ENCODE data around the gene MIA3. TPM values are rescaled to one million over a fixed set of nuclear protein-coding genes. Genes with fewer than 3 reads are reported as not detected.

MIA3 gene
- total RNA-seq, 1 experiment from 2014 or later = 14.8 TPM

- peak; percentile 19 for DNase-seq (ENCODE audit: low spot score)
- in situ Hi-C loops (cut with HindIII; ENCODE audit: low sequenced_read_pairs) = no loop called here
These were observed 1.4 kb upstream of the MIA3 start for GRCh38 chr1:222616525-222616924.

- in situ Hi-C loops (cut with HindIII; ENCODE audit: low sequenced_read_pairs) = no loop called here
- DNase-seq (ENCODE audit: low spot score) = peak; percentile 99
These were observed 438 bp upstream of the MIA3 start for GRCh38 chr1:222617367-222617951.

- in situ Hi-C loops (cut with HindIII; ENCODE audit: low sequenced_read_pairs) = no loop called here
- DNase-seq (ENCODE audit: low spot score) = peak; percentile 64
These were observed 1.1 kb downstream of the MIA3 start for GRCh38 chr1:222618880-222619596.

- in situ Hi-C loops (cut with HindIII; ENCODE audit: low sequenced_read_pairs) = no loop called here
- DNase-seq (ENCODE audit: low spot score) = no peak
These were observed 2.7 kb downstream of the MIA3 start for GRCh38 chr1:222620566-222620965.

- in situ Hi-C loops (cut with HindIII; ENCODE audit: low sequenced_read_pairs) = no loop called here
These were observed 4.9 kb downstream of the MIA3 start for GRCh38 chr1:222622765-222623164.

GRCh38 chr1:222623458-222623857 lies 5.6 kb downstream of the MIA3 start:
- DNase-seq (ENCODE audit: low spot score) = no peak
- in situ Hi-C loops (cut with HindIII; ENCODE audit: low sequenced_read_pairs) = no loop called here

More at GRCh38 chr1:222622765-222623164, 4.9 kb downstream of the MIA3 start:
- DNase-seq (ENCODE audit: low spot score) = no peak

GRCh38 chr1:222624214-222624613 lies 6.3 kb downstream of the MIA3 start:
- no peak for DNase-seq (ENCODE audit: low spot score)
- in situ Hi-C loops (cut with HindIII; ENCODE audit: low sequenced_read_pairs) = no loop called here

- in situ Hi-C loops (cut with HindIII; ENCODE audit: low sequenced_read_pairs) = no loop called here
- DNase-seq (ENCODE audit: low spot score) = no peak
These were observed 9.3 kb downstream of the MIA3 start for GRCh38 chr1:222627232-222627631.

GRCh38 chr1:222629921-222630535 lies 12.1 kb downstream of the MIA3 start:
- in situ Hi-C loops (cut with HindIII; ENCODE audit: low sequenced_read_pairs) = no loop called here
- DNase-seq (ENCODE audit: low spot score) = no peak

- no peak for DNase-seq (ENCODE audit: low spot score)
- in situ Hi-C loops (cut with HindIII; ENCODE audit: low sequenced_read_pairs) = no loop called here
These were observed 13.8 kb downstream of the MIA3 start for GRCh38 chr1:222631611-222632208.

- no peak for DNase-seq (ENCODE audit: low spot score)
These were observed 14.9 kb downstream of the MIA3 start for GRCh38 chr1:222632749-222633148.

GRCh38 chr1:222634180-222635013 lies 16.5 kb downstream of the MIA3 start:
- in situ Hi-C loops (cut with HindIII; ENCODE audit: low sequenced_read_pairs) = no loop called here
- DNase-seq (ENCODE audit: low spot score) = peak; percentile 90

More at GRCh38 chr1:222632749-222633148, 14.9 kb downstream of the MIA3 start:
- in situ Hi-C loops (cut with HindIII; ENCODE audit: low sequenced_read_pairs) = no loop called here

GRCh38 chr1:222641269-222641948 lies 23.5 kb downstream of the MIA3 start:
- no peak for DNase-seq (ENCODE audit: low spot score)
- in situ Hi-C loops (cut with HindIII; ENCODE audit: low sequenced_read_pairs) = no loop called here

- no peak for DNase-seq (ENCODE audit: low spot score)
- in situ Hi-C loops (cut with HindIII; ENCODE audit: low sequenced_read_pairs) = no loop called here
These were observed 24.6 kb downstream of the MIA3 start for GRCh38 chr1:222642468-222642867.

GRCh38 chr1:222643606-222643937 lies 25.7 kb downstream of the MIA3 start:
- in situ Hi-C loops (cut with HindIII; ENCODE audit: low sequenced_read_pairs) = no loop called here
- DNase-seq (ENCODE audit: low spot score) = no peak

GRCh38 chr1:222643938-222644635 lies 26.2 kb downstream of the MIA3 start:
- DNase-seq (ENCODE audit: low spot score) = peak; percentile 97
- in situ Hi-C loops (cut with HindIII; ENCODE audit: low sequenced_read_pairs) = no loop called here

- in situ Hi-C loops (cut with HindIII; ENCODE audit: low sequenced_read_pairs) = no loop called here
- DNase-seq (ENCODE audit: low spot score) = no peak
These were observed 26.7 kb downstream of the MIA3 start for GRCh38 chr1:222644636-222644980.

- in situ Hi-C loops (cut with HindIII; ENCODE audit: low sequenced_read_pairs) = no loop called here
- DNase-seq (ENCODE audit: low spot score) = no peak
These were observed 34.8 kb downstream of the MIA3 start for GRCh38 chr1:222652676-222653075.
